DOHH2 (cell line): ENCODE measurements around the gene TPSAB1.

Experiments
- H3F3A ChIP-seq: fragments of 200-600 bp; sonication (generic), shearing (Covaris generic); 2 replicates; pipeline ENCODE4 v1.6.0; 2016; ENCODE audit warnings: antibody characterized with exemption, mild to moderate bottlenecking; ENCODE audit not compliant: control insufficient read depth, insufficient read depth
- H3K27ac ChIP-seq: fragments of 200-600 bp; sonication (generic); 2 replicates; pipeline ENCODE4 v1.5.1; 2014; ENCODE audit warnings: low read depth, mild to moderate bottlenecking, low read length, moderate library complexity
- H3K27me3 ChIP-seq: fragments of 200-600 bp; sonication (generic); 2 replicates; pipeline ENCODE4 v1.6.1; 2014; ENCODE audit warnings: mild to moderate bottlenecking, low read length, mixed read lengths; ENCODE audit not compliant: control insufficient read depth
- H3K36me3 ChIP-seq: fragments of 200-600 bp; sonication (generic); 2 replicates; pipeline ENCODE4 v1.6.1; 2014; ENCODE audit warnings: mild to moderate bottlenecking, low read length, moderate library complexity, mixed read lengths; ENCODE audit not compliant: control insufficient read depth
- H3K4me1 ChIP-seq: fragments of 200-600 bp; sonication (generic); 2 replicates; pipeline ENCODE4 v1.6.1; 2014; ENCODE audit warnings: mild to moderate bottlenecking, low read length, mixed read lengths; ENCODE audit not compliant: control insufficient read depth
- H3K4me2 ChIP-seq: fragments of 200-600 bp; sonication (generic); 2 replicates; pipeline ENCODE4 v1.6.0; 2014; ENCODE audit warnings: mild to moderate bottlenecking, low read length, moderate library complexity
- H3K4me3 ChIP-seq: fragments of 200-600 bp; sonication (generic); 2 replicates; pipeline ENCODE4 v1.5.1; 2014; ENCODE audit warnings: mild to moderate bottlenecking, low read length, mixed read lengths
- H3K79me2 ChIP-seq: fragments of 200-600 bp; sonication (generic); 2 replicates; pipeline ENCODE4 v1.6.1; 2014; ENCODE audit warnings: mild to moderate bottlenecking, low read length, mixed read lengths; ENCODE audit not compliant: control insufficient read depth
- H3K9me2 ChIP-seq: fragments of 200-600 bp; sonication (generic); replicated peaks from 2 replicates; pipeline ENCODE4 v1.6.1; 2014; ENCODE audit warnings: mild to moderate bottlenecking, low read length, mixed read lengths; ENCODE audit not compliant: control insufficient read depth
- H3K9me3 ChIP-seq: fragments of 200-600 bp; sonication (generic); 2 replicates; pipeline ENCODE4 v1.6.1; 2014; ENCODE audit warnings: antibody characterized with exemption, low read length, mixed read lengths; ENCODE audit not compliant: control insufficient read depth, insufficient read depth
- H4K20me1 ChIP-seq: fragments of 200-600 bp; sonication (generic); 2 replicates; pipeline ENCODE4 v1.6.0; 2014; ENCODE audit warnings: low read depth, mild to moderate bottlenecking, antibody characterized with exemption, low read length, moderate library complexity; ENCODE audit not compliant: control insufficient read depth, insufficient read depth
- EZH2phosphoT487 ChIP-seq: fragments of 200-600 bp; sonication (generic); IDR thresholded peaks from 2 replicates; pipeline ENCODE4 v1.6.1; 2017; ENCODE audit warnings: borderline replicate concordance, mild to moderate bottlenecking, antibody characterized with exemption, low read length, moderate library complexity, mixed read lengths
- TF ChIP-seq, protein P1 (sequence below): fragments of 200-600 bp; sonication (generic); IDR thresholded peaks from one replicate; pipeline ENCODE4 v1.5.1; 2014; ENCODE audit warnings: antibody characterized with exemption, mild to moderate bottlenecking, low read depth, low read length; ENCODE audit not compliant: poor library complexity, severe bottlenecking

TPSAB1 gene

DNA sequence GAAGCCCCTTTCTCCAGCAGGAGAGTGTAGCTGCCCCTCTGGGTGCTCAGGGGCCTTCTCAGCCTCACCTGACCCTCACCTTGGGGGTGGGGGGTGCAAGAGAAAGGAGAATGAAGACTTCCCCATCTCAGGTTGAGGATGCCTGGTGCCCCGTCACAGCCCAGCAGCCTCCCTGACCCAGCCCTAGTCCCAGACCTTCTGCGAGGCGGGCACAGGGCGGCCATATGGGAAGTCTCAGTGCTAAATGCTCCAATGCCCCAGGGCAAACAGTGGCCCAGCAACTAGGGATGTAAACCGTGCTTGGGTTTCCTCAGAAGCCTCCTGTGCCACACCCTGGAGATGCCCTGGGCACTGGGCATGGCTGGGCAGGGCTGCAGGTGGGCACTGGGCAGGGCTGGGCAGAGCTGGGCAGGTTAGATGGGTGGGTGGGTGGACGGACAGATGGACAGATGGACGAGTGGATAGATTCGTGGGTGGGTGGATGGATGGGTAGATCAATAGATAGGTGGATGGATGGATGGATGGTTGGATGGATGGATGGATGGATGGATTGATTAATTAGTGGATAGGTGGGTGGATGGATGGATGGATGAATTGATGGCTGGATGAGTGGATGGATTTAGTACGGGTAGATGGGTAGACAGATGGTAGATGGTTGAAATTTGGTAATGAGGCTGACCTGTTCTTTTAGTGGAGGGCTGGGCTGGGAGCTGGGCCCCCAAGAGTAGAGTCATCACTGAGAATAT lies 32.1 kb downstream of the TPSAB1 start:
- Histone ChIP-seq H3K36me3 (no peaks in the 10 kb centered on the region), H3K79me2 (no peaks in the 10 kb centered on the region), H4K20me1 (peaks cover 6% of the 10 kb centered on the region; the same call in 1 of the 2 replicates), H3K9me3 (no peaks in the 10 kb centered on the region), H3K9me2 (no peaks in the 10 kb centered on the region), H3K27me3 (peaks cover 4% of the 10 kb centered on the region; the same call in 1 of the 2 replicates), H3F3A (peaks cover 5% of the 10 kb centered on the region), H3K4me2 (peak overlapping the region; percentile 95), H3K27ac (peak overlapping the region; percentile 52), H3K4me3 (peak overlapping the region; percentile 66), H3K4me1 (peaks cover 22% of the 10 kb centered on the region)
- TF ChIP-seq, protein P1, sequence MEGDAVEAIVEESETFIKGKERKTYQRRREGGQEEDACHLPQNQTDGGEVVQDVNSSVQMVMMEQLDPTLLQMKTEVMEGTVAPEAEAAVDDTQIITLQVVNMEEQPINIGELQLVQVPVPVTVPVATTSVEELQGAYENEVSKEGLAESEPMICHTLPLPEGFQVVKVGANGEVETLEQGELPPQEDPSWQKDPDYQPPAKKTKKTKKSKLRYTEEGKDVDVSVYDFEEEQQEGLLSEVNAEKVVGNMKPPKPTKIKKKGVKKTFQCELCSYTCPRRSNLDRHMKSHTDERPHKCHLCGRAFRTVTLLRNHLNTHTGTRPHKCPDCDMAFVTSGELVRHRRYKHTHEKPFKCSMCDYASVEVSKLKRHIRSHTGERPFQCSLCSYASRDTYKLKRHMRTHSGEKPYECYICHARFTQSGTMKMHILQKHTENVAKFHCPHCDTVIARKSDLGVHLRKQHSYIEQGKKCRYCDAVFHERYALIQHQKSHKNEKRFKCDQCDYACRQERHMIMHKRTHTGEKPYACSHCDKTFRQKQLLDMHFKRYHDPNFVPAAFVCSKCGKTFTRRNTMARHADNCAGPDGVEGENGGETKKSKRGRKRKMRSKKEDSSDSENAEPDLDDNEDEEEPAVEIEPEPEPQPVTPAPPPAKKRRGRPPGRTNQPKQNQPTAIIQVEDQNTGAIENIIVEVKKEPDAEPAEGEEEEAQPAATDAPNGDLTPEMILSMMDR = no peak
- TF ChIP-seq EZH2phosphoT487 = no peak

GRCh38 chr16:1273816-1274215 lies 33.3 kb downstream of the TPSAB1 start:
- peaks cover 22% of the 10 kb centered on the region for H3K4me1 ChIP-seq
- H3K79me2 ChIP-seq = no peaks in the 10 kb centered on the region
- no peak overlapping the region for H3K4me3 ChIP-seq
- no peaks in the 10 kb centered on the region for H3K9me2 ChIP-seq
- TF ChIP-seq, protein P1 = no peak
- TF ChIP-seq EZH2phosphoT487 = no peak
- no peaks in the 10 kb centered on the region for H3K36me3 ChIP-seq
- peaks cover 9% of the 10 kb centered on the region; the same call in 1 of the 2 replicates for H3K27me3 ChIP-seq
- peaks cover 5% of the 10 kb centered on the region for H3F3A ChIP-seq
- H4K20me1 ChIP-seq = peaks cover 6% of the 10 kb centered on the region; the same call in 1 of the 2 replicates
- no peak overlapping the region for H3K27ac ChIP-seq
- no peaks in the 10 kb centered on the region for H3K9me3 ChIP-seq
- H3K4me2 ChIP-seq = no peak overlapping the region

GRCh38 chr16:1274767-1275166 lies 34.3 kb downstream of the TPSAB1 start:
- no peaks in the 10 kb centered on the region for H3K79me2 ChIP-seq
- no peak overlapping the region for H3K4me3 ChIP-seq
- no peaks in the 10 kb centered on the region for H3K9me3 ChIP-seq
- TF ChIP-seq, protein P1 = no peak
- no peak for TF ChIP-seq EZH2phosphoT487
- H3F3A ChIP-seq = peaks cover 5% of the 10 kb centered on the region
- H4K20me1 ChIP-seq = peaks cover 6% of the 10 kb centered on the region; the same call in 1 of the 2 replicates
- peaks cover 9% of the 10 kb centered on the region; the same call in 1 of the 2 replicates for H3K27me3 ChIP-seq
- no peak overlapping the region for H3K4me2 ChIP-seq
- H3K9me2 ChIP-seq = no peaks in the 10 kb centered on the region
- H3K27ac ChIP-seq = no peak overlapping the region
- H3K36me3 ChIP-seq = no peaks in the 10 kb centered on the region
- H3K4me1 ChIP-seq = peaks cover 22% of the 10 kb centered on the region
